Uterus (tissue), 4 donors: ENCODE results near the gene LMBR1. TPM values are rescaled to one million over a fixed set of nuclear protein-coding genes. Genes with fewer than 3 reads are reported as not detected.

Experiments used
- DNase-seq, 2 donors: peaks; one replicate each; pipeline ENCODE4 v3.0.0-alpha.2; 2019 to 2020
- H3K27ac ChIP-seq, 2 donors: fragments of 200-600 bp; sonication (generic); 1 replicate in 1 of 2; 2 replicates in 1 of 2; pipeline ENCODE4 v1.5.1; 2016 to 2018
- H3K27me3 ChIP-seq, 2 donors: fragments of 200-600 bp; sonication (generic); one replicate each; pipeline ENCODE4 v1.5.1; 2018 to 2019; ENCODE audit warnings: control low read depth in 1 of 2
- H3K36me3 ChIP-seq, 2 donors: fragments of 200-600 bp; sonication (generic); one replicate each; pipeline ENCODE4 v1.5.1; 2019; ENCODE audit warnings: control low read depth in 1 of 2
- H3K4me1 ChIP-seq, 2 donors: fragments of 200-600 bp; sonication (generic); one replicate each; pipeline ENCODE4 v1.5.1; 2018 to 2019; ENCODE audit warnings: control low read depth in 1 of 2
- H3K4me3 ChIP-seq, 2 donors: fragments of 200-600 bp; sonication (generic); 1 replicate in 1 of 2; 2 replicates in 1 of 2; pipeline ENCODE4 v1.5.1; 2018 to 2019; ENCODE audit warnings: mild to moderate bottlenecking in 1 of 2
- H3K9me3 ChIP-seq, 2 donors: fragments of 200-600 bp; sonication (generic); one replicate each; pipeline ENCODE4 v1.5.1; 2019; ENCODE audit warnings: control low read depth in 1 of 2
- POLR2A ChIP-seq, 2 donors: fragments of 450-650 bp; IDR thresholded peaks; one replicate each; pipeline ENCODE4 v1.6.1; 2016; ENCODE audit warnings: antibody characterized with exemption in 2 of 2, mild to moderate bottlenecking in 1 of 2, moderate library complexity in 1 of 2
- intact Hi-C: fragments of 100-400 bp; cut with DNase I; formaldehyde crosslinking; loops from one replicate; pipeline ENCODE4 v1.15.1; 2023; ENCODE audit warnings: low total_unique reads
- total RNA-seq, 4 donors: library from RNA; depleted of rRNA in 3 of 4; stranded (reverse); fragments of >200 nt in 3 of 4; gene quantifications; one replicate each; pipeline versions ENCODE4 v1.1.0 to v1.2.4, GENCODE V29; 2014 to 2023
- TF ChIP-seq, protein P1 (sequence below), 4 experiments: fragments of 200-600 bp in 2 of 4; fragments of 450-650 bp in 2 of 4; sonication (generic) in 2 of 4; IDR thresholded peaks; one replicate each; pipeline ENCODE4 v1.5.1; 2016 to 2019; ENCODE audit warnings: antibody characterized with exemption in 4 of 4, mild to moderate bottlenecking in 2 of 4, moderate library complexity in 1 of 4
- donor health status: DM: yes; HTN: yes; CAD: no.

LMBR1 gene
- total RNA-seq, 4 donors from 2014 or later: 54.4 to 1,378 (median 140) TPM

DNA sequence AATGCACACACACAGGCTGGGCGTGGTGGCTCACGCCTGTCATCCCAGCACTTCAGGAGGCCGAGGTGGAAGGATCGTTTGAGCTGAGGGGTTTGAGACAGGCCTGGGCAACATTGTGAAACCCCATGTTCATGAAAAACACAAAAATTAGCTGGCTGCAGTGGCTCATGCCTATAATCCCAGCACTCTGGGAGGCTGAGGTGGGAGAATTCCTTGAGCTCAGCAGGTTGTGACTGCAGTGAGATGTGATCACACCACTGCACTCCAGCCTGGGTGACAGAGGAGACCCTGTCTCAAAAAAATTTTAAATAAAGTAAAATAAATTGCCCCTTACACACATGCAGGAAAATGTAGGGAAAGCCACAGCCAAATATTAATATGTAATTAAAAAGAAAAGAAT lies 208.3 kb downstream of the LMBR1 start:
- H3K4me3 ChIP-seq: no peak overlapping the region
- DNase-seq: no peak
- no peaks in the 10 kb centered on the region for H3K27me3 ChIP-seq
- TF ChIP-seq POLR2A (IDR thresholded peaks at IDR 0.05): no peak
- TF ChIP-seq, protein P1, sequence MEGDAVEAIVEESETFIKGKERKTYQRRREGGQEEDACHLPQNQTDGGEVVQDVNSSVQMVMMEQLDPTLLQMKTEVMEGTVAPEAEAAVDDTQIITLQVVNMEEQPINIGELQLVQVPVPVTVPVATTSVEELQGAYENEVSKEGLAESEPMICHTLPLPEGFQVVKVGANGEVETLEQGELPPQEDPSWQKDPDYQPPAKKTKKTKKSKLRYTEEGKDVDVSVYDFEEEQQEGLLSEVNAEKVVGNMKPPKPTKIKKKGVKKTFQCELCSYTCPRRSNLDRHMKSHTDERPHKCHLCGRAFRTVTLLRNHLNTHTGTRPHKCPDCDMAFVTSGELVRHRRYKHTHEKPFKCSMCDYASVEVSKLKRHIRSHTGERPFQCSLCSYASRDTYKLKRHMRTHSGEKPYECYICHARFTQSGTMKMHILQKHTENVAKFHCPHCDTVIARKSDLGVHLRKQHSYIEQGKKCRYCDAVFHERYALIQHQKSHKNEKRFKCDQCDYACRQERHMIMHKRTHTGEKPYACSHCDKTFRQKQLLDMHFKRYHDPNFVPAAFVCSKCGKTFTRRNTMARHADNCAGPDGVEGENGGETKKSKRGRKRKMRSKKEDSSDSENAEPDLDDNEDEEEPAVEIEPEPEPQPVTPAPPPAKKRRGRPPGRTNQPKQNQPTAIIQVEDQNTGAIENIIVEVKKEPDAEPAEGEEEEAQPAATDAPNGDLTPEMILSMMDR (IDR thresholded peaks at IDR 0.05): no peak
- no peak overlapping the region for H3K27ac ChIP-seq
- H3K36me3 ChIP-seq: no peaks in the 10 kb centered on the region
- intact Hi-C loops: no loop called here
- no peaks in the 10 kb centered on the region for H3K4me1 ChIP-seq
- no peaks in the 10 kb centered on the region for H3K9me3 ChIP-seq

DNA sequence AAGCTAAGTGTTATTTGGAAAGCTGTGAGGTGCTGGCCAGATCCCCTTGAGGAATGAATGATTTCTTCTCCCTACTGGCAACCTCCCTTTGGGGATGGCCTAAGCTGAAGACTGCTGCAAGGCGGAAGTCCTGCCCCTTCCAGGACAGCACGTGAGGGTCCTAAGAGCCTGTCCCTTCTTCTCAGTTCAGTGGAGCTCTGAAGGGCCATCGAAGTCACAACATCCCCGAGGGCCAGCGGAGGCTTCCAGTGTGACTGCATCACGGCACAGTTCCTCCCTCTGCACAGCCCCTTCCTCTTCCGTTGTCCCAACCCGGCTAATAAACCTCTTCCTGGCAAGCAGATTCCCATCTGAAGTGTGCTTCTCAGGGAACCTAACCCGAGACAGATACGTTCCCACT lies 208.7 kb downstream of the LMBR1 start:
- no peak for TF ChIP-seq POLR2A (IDR thresholded peaks at IDR 0.05)
- TF ChIP-seq, protein P1 (IDR thresholded peaks at IDR 0.05): no peak
- no peaks in the 10 kb centered on the region for H3K9me3 ChIP-seq
- H3K36me3 ChIP-seq: no peaks in the 10 kb centered on the region
- no peaks in the 10 kb centered on the region for H3K4me1 ChIP-seq
- H3K4me3 ChIP-seq: no peak overlapping the region
- H3K27ac ChIP-seq: no peak overlapping the region
- intact Hi-C loops: no loop called here
- no peaks in the 10 kb centered on the region for H3K27me3 ChIP-seq
- DNase-seq: no peak

DNA sequence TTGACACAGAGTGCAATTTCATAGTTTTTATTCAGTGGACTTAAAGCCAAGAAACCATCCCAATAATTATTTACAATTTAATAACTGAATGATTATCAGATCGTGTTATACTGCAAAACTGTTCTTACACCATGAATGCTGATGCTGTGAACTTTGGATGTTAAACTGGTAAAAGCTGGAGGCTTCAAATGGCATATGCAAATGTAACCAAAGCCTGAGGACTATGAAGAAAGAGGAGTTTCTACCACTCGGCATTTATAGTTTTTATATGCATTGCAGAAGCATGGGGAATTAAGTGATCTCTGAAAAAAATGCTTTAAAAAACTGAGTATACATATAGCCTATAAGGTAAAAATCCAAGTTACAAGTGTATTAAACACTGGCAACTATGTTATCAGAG lies 210.1 kb downstream of the LMBR1 start:
- no peak overlapping the region for H3K4me3 ChIP-seq
- no peaks in the 10 kb centered on the region for H3K4me1 ChIP-seq
- H3K27ac ChIP-seq: no peak overlapping the region
- DNase-seq: no peak
- TF ChIP-seq, protein P1 (IDR thresholded peaks at IDR 0.05): no peak
- no peak for TF ChIP-seq POLR2A (IDR thresholded peaks at IDR 0.05)
- H3K27me3 ChIP-seq: no peaks in the 10 kb centered on the region
- H3K36me3 ChIP-seq: no peaks in the 10 kb centered on the region
- H3K9me3 ChIP-seq: no peaks in the 10 kb centered on the region
- intact Hi-C loops: no loop called here

DNA sequence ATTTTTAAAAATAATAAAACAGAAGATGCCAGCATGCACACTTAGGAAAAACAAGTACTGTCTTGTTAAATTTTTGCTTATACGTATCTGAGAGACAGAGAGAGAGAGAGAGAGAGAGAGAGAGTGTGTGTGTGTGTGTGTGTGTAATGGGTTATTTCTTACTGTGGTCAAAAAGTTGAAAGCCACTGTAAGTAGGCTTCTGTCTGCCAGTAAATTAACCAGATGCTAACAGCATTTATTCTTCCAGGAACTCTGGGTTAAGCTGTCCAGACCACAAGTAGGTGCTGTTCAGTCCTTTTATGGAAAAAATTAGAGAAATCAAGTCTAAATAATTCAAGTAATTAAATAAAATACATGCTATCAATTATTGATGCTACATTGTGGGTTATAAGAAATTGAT lies 212.7 kb downstream of the LMBR1 start:
- intact Hi-C loops: no loop called here

DNA sequence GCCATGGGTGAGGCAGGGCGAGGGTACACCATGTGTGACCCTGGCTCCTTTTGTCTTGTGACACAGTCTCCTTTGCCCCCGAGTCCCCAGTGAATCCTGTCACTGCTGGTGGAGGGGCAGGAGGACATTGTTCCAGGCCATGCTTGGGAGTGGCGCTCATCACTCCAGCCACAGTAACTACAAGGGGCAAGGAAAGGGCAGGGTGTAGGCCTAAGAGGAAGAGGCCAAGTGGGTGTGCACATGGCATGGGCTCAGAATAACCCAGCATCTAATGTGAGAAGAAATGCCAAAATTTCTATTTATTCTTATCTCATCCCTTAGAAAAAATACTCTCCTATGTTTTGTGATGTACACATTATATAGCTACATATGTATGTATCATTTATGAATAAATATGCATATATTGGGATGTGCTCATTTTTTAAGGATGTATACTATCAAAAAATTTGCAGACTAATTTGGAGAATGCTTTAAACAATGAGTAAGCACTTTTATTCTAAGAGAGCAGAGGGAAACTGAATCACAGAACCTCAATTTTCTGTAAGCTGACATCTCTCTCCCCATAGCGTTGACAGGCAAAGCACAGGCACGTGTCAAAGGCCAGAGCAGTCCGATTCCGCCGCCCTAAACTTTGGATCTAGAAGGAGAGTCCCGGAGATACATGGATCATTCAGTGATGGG lies 215.5 kb downstream of the LMBR1 start:
- TF ChIP-seq POLR2A (IDR thresholded peaks at IDR 0.05): no peak
- TF ChIP-seq, protein P1 (IDR thresholded peaks at IDR 0.05): no peak
- Histone ChIP-seq H3K4me3 (no peak overlapping the region), H3K27ac (no peak overlapping the region), H3K4me1 (no peaks in the 10 kb centered on the region), H3K36me3 (no peaks in the 10 kb centered on the region), H3K27me3 (no peaks in the 10 kb centered on the region), H3K9me3 (no peaks in the 10 kb centered on the region)
- DNase-seq: no peak
- intact Hi-C loops: no loop called here

More for the DNA sequence above, 212.7 kb downstream of the LMBR1 start:
- Histone ChIP-seq H3K4me1 (no peaks in the 10 kb centered on the region), H3K4me3 (no peak overlapping the region), H3K27ac (no peak overlapping the region), H3K27me3 (no peaks in the 10 kb centered on the region), H3K36me3 (no peaks in the 10 kb centered on the region), H3K9me3 (no peaks in the 10 kb centered on the region)
- no peak for TF ChIP-seq POLR2A (IDR thresholded peaks at IDR 0.05)
- DNase-seq: no peak

DNA sequence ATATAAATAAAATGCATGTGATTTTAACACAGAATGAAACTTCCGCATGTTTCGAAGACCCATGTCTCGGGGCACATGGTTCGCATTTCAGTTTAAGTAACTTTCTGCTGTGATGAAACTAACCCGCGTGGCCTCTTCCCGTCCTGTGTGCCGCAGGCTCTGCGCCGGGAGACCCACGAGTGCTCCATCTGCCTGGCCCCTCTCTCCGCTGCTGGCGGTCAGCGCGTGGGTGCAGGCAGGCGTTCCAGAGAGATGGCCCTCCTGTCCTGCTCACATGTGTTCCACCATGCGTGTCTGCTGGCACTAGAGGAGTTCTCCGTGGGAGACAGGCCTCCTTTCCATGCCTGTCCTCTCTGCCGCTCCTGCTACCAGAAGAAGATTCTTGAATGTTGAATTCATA lies 216.7 kb downstream of the LMBR1 start:
- intact Hi-C loops: no loop called here
- no peaks in the 10 kb centered on the region for H3K9me3 ChIP-seq
- no peak overlapping the region for H3K4me3 ChIP-seq
- H3K27me3 ChIP-seq: no peaks in the 10 kb centered on the region
- H3K4me1 ChIP-seq: no peaks in the 10 kb centered on the region
- H3K27ac ChIP-seq: no peak overlapping the region
- H3K36me3 ChIP-seq: no peaks in the 10 kb centered on the region
- TF ChIP-seq POLR2A (IDR thresholded peaks at IDR 0.05): no peak
- TF ChIP-seq, protein P1 (IDR thresholded peaks at IDR 0.05): no peak
- DNase-seq: no peak
